CD4-positive, CD25-positive, alpha-beta regulatory T cell (primary cell): ENCODE measurements around the gene EPHB1. TPM values are rescaled to one million over a fixed set of nuclear protein-coding genes. Genes with fewer than 3 reads are reported as not detected.

ENCODE experiments used
- ATAC-seq, 2 donors: fragments of 150-1000 bp; cut with Tn5 transposase; one replicate each; pipeline ENCODE4 v1.10.0; 2021; ENCODE audit warnings: low read depth in 2 of 2, moderate number of reproducible peaks in 2 of 2, moderate library complexity in 1 of 2
- DNase-seq, 3 donors: peaks; one replicate each; pipeline versions ENCODE4 v3.0.0 to v3.0.0-alpha.2; 2012 to 2022; ENCODE audit warnings: mixed read lengths in 1 of 3
- H3K27ac ChIP-seq: one replicate; pipeline ENCODE4 v1.7.0; 2013; ENCODE audit warnings: mild to moderate bottlenecking, low read length; ENCODE audit not compliant: insufficient read depth, poor library complexity, severe bottlenecking
- H3K27me3 ChIP-seq: one replicate; pipeline ENCODE4 v1.7.0; 2013; ENCODE audit warnings: low read length; ENCODE audit not compliant: control insufficient read depth, insufficient read depth
- H3K36me3 ChIP-seq: one replicate; pipeline ENCODE4 v1.7.0; 2013; ENCODE audit warnings: mild to moderate bottlenecking, low read length, moderate library complexity; ENCODE audit not compliant: control insufficient read depth, insufficient read depth
- H3K4me1 ChIP-seq: 2 replicates; pipeline ENCODE4 v1.7.0; 2013; ENCODE audit warnings: mild to moderate bottlenecking, low read length; ENCODE audit not compliant: insufficient read depth, control insufficient read depth, poor library complexity, severe bottlenecking
- H3K4me3 ChIP-seq: one replicate; pipeline ENCODE4 v1.7.0; 2013; ENCODE audit warnings: low read depth, mild to moderate bottlenecking, low read length, moderate library complexity
- H3K9me3 ChIP-seq, 2 experiments: 1 replicate in 1 of 2; 2 replicates in 1 of 2; pipeline ENCODE4 v1.7.0; 2013; ENCODE audit warnings: low read length in 2 of 2, mild to moderate bottlenecking in 1 of 2, moderate library complexity in 1 of 2; ENCODE audit not compliant: control insufficient read depth in 2 of 2
- H3K27ac Mint-ChIP-seq, 3 donors: one replicate each; pipeline ENCODE4 v1.8.0; 2020 to 2022; ENCODE audit warnings: mild to moderate bottlenecking in 3 of 3, mixed read lengths in 3 of 3, moderate library complexity in 2 of 3
- H3K27me3 Mint-ChIP-seq: one replicate; pipeline ENCODE4 v1.8.0; 2022; ENCODE audit warnings: mild to moderate bottlenecking, mixed read lengths
- H3K36me3 Mint-ChIP-seq: one replicate; pipeline ENCODE4 v1.8.0; 2020; ENCODE audit warnings: mixed read lengths
- H3K4me1 Mint-ChIP-seq, 4 donors: one replicate each; pipeline ENCODE4 v1.8.0; 2020 to 2022; ENCODE audit warnings: mixed read lengths in 4 of 4, mild to moderate bottlenecking in 1 of 4
- H3K4me3 Mint-ChIP-seq, 4 donors: one replicate each; pipeline ENCODE4 v1.8.0; 2020 to 2022; ENCODE audit warnings: mild to moderate bottlenecking in 4 of 4, mixed read lengths in 4 of 4, moderate library complexity in 3 of 4
- H3K9me3 Mint-ChIP-seq, 7 donors: one replicate each; pipeline ENCODE4 v1.8.0; 2020 to 2022; ENCODE audit warnings: mixed read lengths in 7 of 7, mild to moderate bottlenecking in 3 of 7, moderate library complexity in 2 of 7
- polyA plus RNA-seq, 4 donors: library from polyadenylated mRNA; unstranded; fragments of 300-500 nt; fragmentation: Illumina TruSeq; gene quantifications; one replicate each; pipeline ENCODE4 v1.2.3, GENCODE V29; 2021
- total RNA-seq: library from RNA; stranded (reverse); gene quantifications from one replicate; pipeline ENCODE4 v1.2.3, GENCODE V29; 2022

The EPHB1 gene
- total and polyA plus RNA-seq, 5 donors from 2014 or later = 0.32 to 2.1 (median 0.84) TPM

DNA sequence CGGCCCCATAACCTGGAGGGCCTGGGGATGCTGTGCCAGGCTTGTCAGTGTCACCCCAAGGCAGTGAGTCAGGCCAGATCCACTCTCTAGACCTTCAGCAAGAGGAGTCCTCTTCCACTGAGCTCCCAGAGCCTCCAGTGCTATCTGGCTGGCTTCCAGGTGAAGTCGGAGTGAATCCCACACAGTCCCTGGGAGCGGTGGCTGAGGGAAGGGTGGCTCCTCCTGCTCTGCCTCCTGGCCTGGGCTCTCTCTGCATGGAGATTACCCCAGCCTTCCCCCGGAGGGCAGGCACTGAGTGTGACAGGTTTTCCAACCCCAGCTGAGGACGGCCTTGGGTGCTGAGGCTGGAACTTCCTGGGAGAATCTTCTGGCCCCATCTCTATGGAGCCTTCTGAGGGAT, 82.7 kb downstream of the EPHB1 start:
- no peaks in the 10 kb centered on the region for H3K27me3 ChIP-seq
- no peaks in the 10 kb centered on the region for H3K9me3 ChIP-seq
- DNase-seq = no peak
- H3K4me1 ChIP-seq = no peaks in the 10 kb centered on the region
- no peaks in the 10 kb centered on the region for H3K36me3 Mint-ChIP-seq
- H3K9me3 Mint-ChIP-seq = peaks cover 0 to 5% (median 0%) of the 10 kb centered on the region in 7 donors
- H3K27ac Mint-ChIP-seq = no peak overlapping the region
- no peak overlapping the region for H3K27ac ChIP-seq
- ATAC-seq = no peak
- no peak overlapping the region for H3K4me3 Mint-ChIP-seq
- peaks cover 19% of the 10 kb centered on the region for H3K27me3 Mint-ChIP-seq
- H3K36me3 ChIP-seq = no peaks in the 10 kb centered on the region
- H3K4me3 ChIP-seq = no peak overlapping the region
- no peaks in the 10 kb centered on the region for H3K4me1 Mint-ChIP-seq

DNA sequence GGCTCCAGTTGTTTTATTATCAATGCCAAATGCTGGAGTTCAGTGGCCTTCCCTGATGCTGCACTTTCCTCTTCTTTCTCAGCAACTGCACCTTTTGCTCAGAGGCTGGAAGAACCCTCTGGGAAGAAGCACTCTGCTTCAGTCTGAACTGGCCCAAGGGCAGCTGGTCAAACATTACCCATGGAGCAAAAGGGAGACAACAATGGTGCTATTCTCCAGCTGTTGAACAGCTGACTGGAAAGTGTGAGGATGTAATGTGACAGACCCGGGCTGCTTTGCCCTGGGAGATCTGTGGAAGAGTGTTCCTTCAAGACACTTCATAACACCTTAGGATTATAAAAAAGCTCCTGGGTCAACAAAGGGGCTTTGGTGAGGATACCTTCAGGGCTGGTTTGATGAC, 84.9 kb downstream of the EPHB1 start:
- H3K4me1 ChIP-seq = no peaks in the 10 kb centered on the region
- H3K27me3 Mint-ChIP-seq = peaks cover 11% of the 10 kb centered on the region
- H3K27ac ChIP-seq = no peak overlapping the region
- H3K9me3 Mint-ChIP-seq = peaks cover 0 to 4% (median 2%) of the 10 kb centered on the region in 7 donors
- H3K4me1 Mint-ChIP-seq = no peaks in the 10 kb centered on the region
- DNase-seq (no peak), ATAC-seq (no peak)
- H3K36me3 Mint-ChIP-seq = no peaks in the 10 kb centered on the region
- H3K36me3 ChIP-seq = no peaks in the 10 kb centered on the region
- H3K4me3 Mint-ChIP-seq = no peak overlapping the region
- H3K4me3 ChIP-seq = no peak overlapping the region
- no peak overlapping the region for H3K27ac Mint-ChIP-seq
- H3K27me3 ChIP-seq = no peaks in the 10 kb centered on the region
- no peaks in the 10 kb centered on the region for H3K9me3 ChIP-seq

DNA sequence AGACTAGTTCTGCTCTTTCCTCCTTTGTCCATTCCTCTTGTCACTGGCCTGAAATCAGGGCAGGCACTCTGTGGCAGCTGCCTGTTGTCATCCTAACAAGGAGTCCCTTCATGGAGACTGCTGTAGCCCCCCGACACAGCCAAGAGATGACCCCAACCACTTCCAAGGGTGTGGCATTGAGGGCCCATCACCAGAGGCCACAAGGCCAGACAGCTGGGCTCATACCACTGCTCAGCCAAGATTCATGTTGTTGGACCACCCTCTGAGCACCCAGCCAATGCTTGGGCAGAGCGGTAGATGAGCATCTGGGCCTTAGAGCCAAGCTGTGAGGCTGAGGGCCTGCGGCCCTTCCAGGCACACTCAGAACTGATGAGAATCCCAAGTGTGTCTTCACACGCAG, 85.4 kb downstream of the EPHB1 start:
- no peaks in the 10 kb centered on the region for H3K4me1 ChIP-seq
- Mint-ChIP-seq H3K4me1 (no peaks in the 10 kb centered on the region), H3K9me3 (peaks cover 0 to 4% (median 2%) of the 10 kb centered on the region in 7 donors), H3K36me3 (no peaks in the 10 kb centered on the region), H3K27ac (no peak overlapping the region), H3K4me3 (no peak overlapping the region), H3K27me3 (peaks cover 11% of the 10 kb centered on the region)
- ATAC-seq (no peak), DNase-seq (no peak)
- H3K27ac ChIP-seq = no peak overlapping the region
- no peaks in the 10 kb centered on the region for H3K9me3 ChIP-seq
- no peak overlapping the region for H3K4me3 ChIP-seq
- no peaks in the 10 kb centered on the region for H3K36me3 ChIP-seq
- H3K27me3 ChIP-seq = no peaks in the 10 kb centered on the region

DNA sequence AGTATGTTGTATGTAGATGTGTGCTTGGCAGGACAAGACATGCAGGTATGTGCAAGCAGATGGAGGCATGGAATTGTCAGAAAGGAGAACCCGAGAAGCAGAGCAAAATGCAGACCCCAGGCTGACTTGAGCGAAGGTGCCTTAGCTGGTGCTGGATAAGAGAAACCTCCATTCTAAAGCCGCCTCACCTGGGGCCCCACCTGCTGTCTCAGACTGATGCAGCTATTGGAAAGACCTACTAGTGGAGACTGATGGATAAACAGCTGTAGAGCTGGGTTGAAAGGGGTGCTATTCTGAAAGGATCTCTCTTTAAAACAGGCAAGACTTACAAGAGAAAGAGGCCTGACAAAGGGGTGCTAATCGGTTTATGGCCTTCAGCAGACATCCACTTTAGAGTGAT, 86.2 kb downstream of the EPHB1 start:
- ATAC-seq (no peak), DNase-seq (no peak)
- Histone ChIP-seq H3K36me3 (no peaks in the 10 kb centered on the region), H3K27ac (no peak overlapping the region), H3K27me3 (no peaks in the 10 kb centered on the region), H3K4me3 (no peak overlapping the region), H3K9me3 (no peaks in the 10 kb centered on the region), H3K4me1 (no peaks in the 10 kb centered on the region)
- H3K36me3 Mint-ChIP-seq = no peaks in the 10 kb centered on the region
- H3K4me1 Mint-ChIP-seq = peaks cover 0 to 7% (median 2%) of the 10 kb centered on the region in 4 donors
- peaks cover 0 to 3% (median 1%) of the 10 kb centered on the region in 7 donors for H3K9me3 Mint-ChIP-seq
- H3K4me3 Mint-ChIP-seq = no peak overlapping the region
- H3K27ac Mint-ChIP-seq = no peak overlapping the region
- peaks cover 11% of the 10 kb centered on the region for H3K27me3 Mint-ChIP-seq

DNA sequence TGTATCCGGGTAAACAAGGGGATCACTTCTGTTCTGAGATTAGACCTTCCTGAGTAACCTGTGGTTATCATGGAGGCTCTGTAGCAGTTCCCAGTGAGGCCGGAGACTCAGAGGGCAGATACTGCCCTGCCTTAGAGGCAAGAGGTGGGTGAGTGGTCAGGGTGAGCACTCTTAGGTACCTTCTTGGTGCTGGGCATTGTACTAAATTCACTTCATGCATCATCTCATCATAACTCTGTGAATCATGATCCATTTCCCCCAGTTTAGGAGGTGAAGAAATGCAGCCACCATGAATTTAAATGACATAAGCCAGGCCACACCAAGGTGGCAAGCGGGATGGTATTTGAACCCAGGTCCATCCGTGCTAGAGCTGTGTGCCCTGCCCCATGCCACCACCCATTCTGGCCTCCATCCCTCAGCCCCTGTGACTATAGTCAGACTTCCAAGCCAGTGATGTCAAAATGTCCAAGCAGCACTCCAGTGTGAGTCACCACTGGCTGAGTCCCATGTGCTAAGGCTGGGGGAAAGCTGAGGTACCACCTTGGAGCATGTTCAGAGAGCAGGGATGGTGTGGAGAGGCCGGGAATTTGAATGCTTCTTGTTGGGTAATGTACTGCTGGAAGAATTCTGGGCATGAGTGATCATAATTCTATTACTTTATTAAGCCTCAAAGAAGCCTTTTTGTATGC, 88.8 kb downstream of the EPHB1 start:
- H3K27ac ChIP-seq = no peak overlapping the region
- ATAC-seq (no peak), DNase-seq (no peak)
- H3K4me3 ChIP-seq = no peak overlapping the region
- H3K9me3 Mint-ChIP-seq = peaks cover 0 to 3% (median under 1%) of the 10 kb centered on the region in 7 donors
- no peaks in the 10 kb centered on the region for H3K27me3 ChIP-seq
- no peaks in the 10 kb centered on the region for H3K4me1 ChIP-seq
- no peak overlapping the region for H3K27ac Mint-ChIP-seq
- H3K36me3 ChIP-seq = no peaks in the 10 kb centered on the region
- no peaks in the 10 kb centered on the region for H3K36me3 Mint-ChIP-seq
- H3K4me1 Mint-ChIP-seq = peaks cover 0 to 7% (median 2%) of the 10 kb centered on the region in 4 donors
- H3K4me3 Mint-ChIP-seq = no peak overlapping the region
- H3K9me3 ChIP-seq = no peaks in the 10 kb centered on the region
- peaks cover 11% of the 10 kb centered on the region for H3K27me3 Mint-ChIP-seq

DNA sequence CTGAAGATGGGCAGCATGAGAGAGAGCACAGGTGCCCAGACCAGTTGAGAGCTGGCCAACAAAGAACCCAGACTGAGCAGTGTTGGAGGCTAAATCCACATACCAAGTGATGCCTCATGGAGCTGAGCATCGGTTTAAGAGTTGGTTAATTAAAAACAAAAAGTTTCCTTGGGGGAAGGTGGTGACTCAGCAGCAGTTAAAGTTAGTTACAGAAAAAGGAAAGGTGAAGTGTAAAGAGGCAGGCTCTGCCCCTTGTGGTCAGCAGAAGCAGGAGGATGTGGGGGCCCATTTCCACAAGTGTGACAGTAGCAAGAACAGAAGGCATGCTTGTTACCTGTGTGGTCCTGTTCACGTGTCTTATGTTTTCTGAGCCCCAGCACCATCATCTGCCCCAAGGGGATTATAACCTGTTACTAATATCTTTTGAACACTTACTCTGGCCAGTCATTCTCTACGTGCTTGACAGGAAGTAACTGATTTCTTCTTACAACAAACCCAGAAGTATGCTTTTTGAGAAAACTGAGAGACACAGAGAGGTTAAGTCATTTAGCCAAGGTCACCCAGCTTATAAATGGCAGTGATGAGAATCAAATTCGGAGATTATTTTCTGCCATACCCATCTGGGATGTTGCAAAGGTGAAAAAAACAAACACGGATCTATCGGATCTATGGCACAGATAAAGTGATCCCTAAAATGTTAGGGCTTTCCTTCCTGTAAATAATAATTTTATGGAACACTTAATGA, 91.0 kb downstream of the EPHB1 start:
- Mint-ChIP-seq H3K4me3 (no peak overlapping the region), H3K36me3 (no peaks in the 10 kb centered on the region)

DNA sequence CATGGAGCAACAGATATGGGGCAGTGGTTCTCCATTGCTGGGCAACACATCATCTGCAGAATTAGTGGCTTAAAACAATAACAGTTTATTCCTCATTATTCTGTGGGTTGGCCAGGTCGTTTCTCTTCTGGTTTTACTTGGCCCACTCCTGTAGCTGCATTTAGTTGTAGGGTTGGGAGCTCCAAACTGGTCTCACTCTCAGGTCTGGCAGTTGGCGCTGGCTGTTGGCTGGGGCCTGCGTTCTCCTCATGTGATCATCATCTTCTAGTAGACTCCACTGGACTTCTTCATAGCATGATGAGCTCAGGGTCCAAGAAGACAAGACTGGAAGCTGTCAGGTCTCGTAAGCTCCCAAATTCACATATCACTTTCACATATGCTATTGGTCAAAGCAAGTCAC, 91.9 kb downstream of the EPHB1 start:
- Histone ChIP-seq H3K27ac (no peak overlapping the region), H3K36me3 (no peaks in the 10 kb centered on the region), H3K4me1 (no peaks in the 10 kb centered on the region), H3K27me3 (no peaks in the 10 kb centered on the region), H3K9me3 (peaks cover 4 to 5% of the 10 kb centered on the region in 2 experiments), H3K4me3 (no peak overlapping the region)
- peaks cover 0 to 7% (median 2%) of the 10 kb centered on the region in 4 donors for H3K4me1 Mint-ChIP-seq
- ATAC-seq = no peak
- no peak overlapping the region for H3K27ac Mint-ChIP-seq
- DNase-seq = no peak
- H3K9me3 Mint-ChIP-seq = peaks cover 0 to 4% (median 0%) of the 10 kb centered on the region in 7 donors
- no peak overlapping the region for H3K4me3 Mint-ChIP-seq
- no peaks in the 10 kb centered on the region for H3K27me3 Mint-ChIP-seq
- H3K36me3 Mint-ChIP-seq = no peaks in the 10 kb centered on the region

More for the DNA sequence above, 91.0 kb downstream of the EPHB1 start:
- Histone ChIP-seq H3K36me3 (no peaks in the 10 kb centered on the region), H3K4me3 (no peak overlapping the region), H3K27me3 (no peaks in the 10 kb centered on the region), H3K9me3 (no peaks in the 10 kb centered on the region), H3K27ac (no peak overlapping the region), H3K4me1 (no peaks in the 10 kb centered on the region)
- peak in 2 of 3 donors; percentile 2 to 13 for DNase-seq
- peaks cover 0 to 4% (median under 1%) of the 10 kb centered on the region in 7 donors for H3K9me3 Mint-ChIP-seq
- no peak overlapping the region for H3K27ac Mint-ChIP-seq
- H3K4me1 Mint-ChIP-seq = peaks cover 0 to 7% (median 2%) of the 10 kb centered on the region in 4 donors
- peak in 1 of 2 donors; percentile 45 for ATAC-seq
- H3K27me3 Mint-ChIP-seq = peaks cover 3% of the 10 kb centered on the region
